ENCODE results near the gene DYSF. TPM values are rescaled to one million over a fixed set of nuclear protein-coding genes. Genes with fewer than 3 reads are reported as not detected.

Gene DYSF
- total RNA-seq, 4 donors from 2014 or later = 2.6 to 20.7 (median 12.7) TPM

- no peaks in the 10 kb centered on the region for H3K4me1 ChIP-seq
- peak overlapping the region; percentile 36 to 47 for H3K4me3 ChIP-seq
- H3K9me3 ChIP-seq = no peaks in the 10 kb centered on the region
- no peak for TF ChIP-seq CTCF (IDR thresholded peaks at IDR 0.05)
- no peak for TF ChIP-seq POLR2A (IDR thresholded peaks at IDR 0.05)
- no peak overlapping the region for H3K27ac ChIP-seq
- no peaks in the 10 kb centered on the region for H3K36me3 ChIP-seq
- intact Hi-C loops (cut with DNase I; ENCODE audit: low total_unique reads) = no loop called here
- DNase-seq = no peak
- no peaks in the 10 kb centered on the region for H3K27me3 ChIP-seq
Observed at GRCh38 chr2:71467180-71467815, 13.9 kb downstream of the DYSF start.

GRCh38 chr2:71468279-71469015, 15.1 kb downstream of the DYSF start:
- Histone ChIP-seq H3K27ac (no peak overlapping the region), H3K4me1 (no peaks in the 10 kb centered on the region), H3K4me3 (no peak overlapping the region), H3K36me3 (no peaks in the 10 kb centered on the region), H3K9me3 (no peaks in the 10 kb centered on the region), H3K27me3 (no peaks in the 10 kb centered on the region)
- intact Hi-C loops (cut with DNase I; ENCODE audit: low total_unique reads) = no loop called here
- no peak for DNase-seq
- TF ChIP-seq POLR2A (IDR thresholded peaks at IDR 0.05) (no peak), CTCF (IDR thresholded peaks at IDR 0.05) (no peak)

DNA sequence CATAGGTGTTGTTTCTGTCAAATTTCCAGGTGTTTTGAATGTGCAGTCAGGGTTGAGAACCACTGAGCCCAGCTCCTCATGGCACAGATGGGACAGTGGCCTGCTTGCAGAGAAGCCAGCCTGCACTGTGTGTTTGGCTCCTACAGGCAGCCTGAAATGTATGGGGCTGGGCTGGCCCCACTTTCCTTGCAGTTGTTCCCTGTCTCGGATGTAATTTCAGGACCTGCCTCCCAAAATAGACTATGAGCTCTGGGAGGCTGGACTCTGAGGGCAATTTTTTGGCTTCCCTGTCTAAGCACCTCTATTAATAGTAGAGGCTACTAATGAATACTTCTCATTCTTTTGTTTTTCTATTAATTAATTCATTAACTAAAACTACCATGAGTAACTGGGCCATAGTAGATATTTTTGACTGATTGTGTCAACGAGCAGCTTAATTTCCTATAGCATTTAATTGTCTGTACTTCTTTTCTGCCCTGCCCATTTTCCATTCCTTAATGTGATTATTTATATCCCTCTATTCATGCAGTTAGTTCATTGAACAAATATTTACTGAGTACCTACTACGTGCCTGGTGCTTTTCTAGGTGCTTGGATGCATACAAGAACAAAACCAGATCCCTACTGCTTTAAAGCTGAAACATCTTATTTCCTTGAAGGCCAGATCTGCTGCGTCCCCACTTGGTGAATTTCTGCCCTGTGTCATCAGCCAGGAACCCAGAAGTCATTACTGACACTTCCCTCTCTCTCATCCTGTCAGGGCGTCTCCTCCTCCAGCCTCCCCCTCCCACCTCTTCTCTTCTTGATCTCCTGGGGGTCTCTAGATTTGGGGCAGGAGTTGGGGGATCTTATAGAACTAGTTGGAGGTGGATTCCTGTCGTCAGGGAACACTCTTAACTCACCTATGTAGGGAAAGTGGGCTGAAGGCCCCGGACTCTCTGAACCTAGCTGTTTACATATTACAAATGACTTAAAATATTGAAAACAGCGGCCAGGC, 16.3 kb downstream of the DYSF start:
- Histone ChIP-seq H3K36me3 (no peaks in the 10 kb centered on the region), H3K4me3 (no peak overlapping the region), H3K9me3 (no peaks in the 10 kb centered on the region), H3K4me1 (no peaks in the 10 kb centered on the region), H3K27me3 (no peaks in the 10 kb centered on the region), H3K27ac (no peak overlapping the region)
- TF ChIP-seq CTCF (IDR thresholded peaks at IDR 0.05) = no peak
- no peak for TF ChIP-seq POLR2A (IDR thresholded peaks at IDR 0.05)
- no peak for DNase-seq
- intact Hi-C loops (cut with DNase I; ENCODE audit: low total_unique reads) = no loop called here

GRCh38 chr2:71471276-71471675, 17.9 kb downstream of the DYSF start:
- intact Hi-C loops (cut with DNase I; ENCODE audit: low total_unique reads) = no loop called here
- H3K36me3 ChIP-seq = no peaks in the 10 kb centered on the region
- no peak overlapping the region for H3K27ac ChIP-seq
- no peaks in the 10 kb centered on the region for H3K9me3 ChIP-seq
- H3K27me3 ChIP-seq = no peaks in the 10 kb centered on the region
- no peaks in the 10 kb centered on the region for H3K4me1 ChIP-seq
- no peak for TF ChIP-seq POLR2A (IDR thresholded peaks at IDR 0.05)
- no peak for TF ChIP-seq CTCF (IDR thresholded peaks at IDR 0.05)
- no peak for DNase-seq
- H3K4me3 ChIP-seq = no peak overlapping the region
